ENCODE results near the gene GRIA2.

GRIA2 gene

DNA sequence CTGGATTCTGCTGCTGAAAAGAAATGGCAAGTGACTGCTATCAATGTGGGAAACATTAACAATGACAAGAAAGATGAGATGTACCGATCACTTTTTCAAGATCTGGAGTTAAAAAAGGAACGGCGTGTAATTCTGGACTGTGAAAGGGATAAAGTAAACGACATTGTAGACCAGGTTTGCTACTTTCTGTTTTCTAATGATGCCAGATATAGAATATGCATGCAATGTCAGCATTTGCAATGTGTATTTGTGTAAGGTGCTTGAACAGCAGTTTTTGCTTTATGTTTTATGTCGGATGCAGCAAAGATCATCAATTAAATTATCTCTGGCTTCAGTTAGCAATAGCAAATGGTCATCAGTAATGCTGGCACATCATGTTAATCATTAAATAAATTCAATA, 92.2 kb downstream of the GRIA2 start:
- Histone ChIP-seq H3K36me3 (ENCODE audit: insufficient read depth, insufficient read length, low read length) (no peaks in the 10 kb centered on the region), H3K27me3 (ENCODE audit: insufficient read depth, insufficient read length) (no peaks in the 10 kb centered on the region), H3K9ac (ENCODE audit: insufficient read length, low read depth) (no peak overlapping the region), H3K4me1 (ENCODE audit: insufficient read depth, insufficient read length) (no peaks in the 10 kb centered on the region), H3K9me3 (ENCODE audit: insufficient read depth, low read length) (no peaks in the 10 kb centered on the region), H3K4me3 (ENCODE audit: insufficient read length, low read depth) (no peak overlapping the region)
- DNase-seq (ENCODE audit: low read depth, low spot score) = no peak
- TF ChIP-seq YY1 (IDR thresholded peaks at IDR 0.05; ENCODE audit: insufficient read depth, insufficient read length) (no peak), SUZ12 (IDR thresholded peaks at IDR 0.05; ENCODE audit: extremely low read depth, insufficient read depth, insufficient read length) (no peak), ZNF274 (IDR thresholded peaks at IDR 0.05; ENCODE audit: low read depth, low read length) (no peak)

DNA sequence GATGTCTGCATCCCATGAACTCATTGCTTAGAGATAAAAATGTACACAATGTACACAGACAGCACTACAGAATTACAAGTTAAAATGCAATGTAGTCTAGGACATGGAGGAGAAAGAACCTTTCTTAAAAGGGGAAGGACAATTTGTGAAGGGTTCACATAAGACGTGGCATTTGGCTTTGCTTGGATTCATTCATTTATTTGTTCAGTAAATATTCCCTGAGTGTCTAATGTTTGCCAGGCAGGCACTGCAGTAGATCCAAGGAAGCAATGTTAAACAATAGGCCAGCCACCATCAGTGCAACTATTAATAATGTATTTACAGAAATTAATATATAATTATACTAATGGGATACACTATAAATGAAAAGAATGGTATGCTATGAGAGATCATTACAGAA, 94.4 kb downstream of the GRIA2 start:
- no peaks in the 10 kb centered on the region for H3K4me1 ChIP-seq (ENCODE audit: insufficient read depth, insufficient read length)
- H3K4me3 ChIP-seq (ENCODE audit: insufficient read length, low read depth) = no peak overlapping the region
- no peak for DNase-seq (ENCODE audit: low read depth, low spot score)
- H3K36me3 ChIP-seq (ENCODE audit: insufficient read depth, insufficient read length, low read length) = no peaks in the 10 kb centered on the region
- H3K9me3 ChIP-seq (ENCODE audit: insufficient read depth, low read length) = no peaks in the 10 kb centered on the region
- H3K27me3 ChIP-seq (ENCODE audit: insufficient read depth, insufficient read length) = no peaks in the 10 kb centered on the region
- no peak for TF ChIP-seq YY1 (IDR thresholded peaks at IDR 0.05; ENCODE audit: insufficient read depth, insufficient read length)
- no peak for TF ChIP-seq ZNF274 (IDR thresholded peaks at IDR 0.05; ENCODE audit: low read depth, low read length)
- no peak for TF ChIP-seq SUZ12 (IDR thresholded peaks at IDR 0.05; ENCODE audit: extremely low read depth, insufficient read depth, insufficient read length)
- H3K9ac ChIP-seq (ENCODE audit: insufficient read length, low read depth) = no peak overlapping the region

DNA sequence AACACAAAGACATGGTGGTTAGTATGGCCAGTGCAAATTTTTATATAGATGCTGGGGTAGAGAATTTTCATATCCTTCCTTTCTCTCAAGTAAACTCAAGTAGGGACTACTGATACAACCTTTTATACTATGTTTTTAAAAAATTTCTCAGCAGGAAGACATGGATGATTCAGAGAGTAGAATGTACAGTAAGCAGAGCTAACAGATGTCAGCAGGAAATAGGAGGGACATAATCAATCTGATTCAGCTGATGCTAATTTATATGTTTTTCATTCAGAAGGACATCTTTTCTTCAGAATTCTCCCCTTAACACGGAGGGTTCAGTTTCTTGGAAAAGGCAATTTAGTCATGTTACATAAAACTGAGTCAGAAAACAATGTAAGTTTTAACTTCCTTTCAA, 95.4 kb downstream of the GRIA2 start:
- no peaks in the 10 kb centered on the region for H3K36me3 ChIP-seq (ENCODE audit: insufficient read depth, insufficient read length, low read length)
- DNase-seq (ENCODE audit: low read depth, low spot score) = no peak
- no peaks in the 10 kb centered on the region for H3K9me3 ChIP-seq (ENCODE audit: insufficient read depth, low read length)
- no peak overlapping the region for H3K9ac ChIP-seq (ENCODE audit: insufficient read length, low read depth)
- H3K4me3 ChIP-seq (ENCODE audit: insufficient read length, low read depth) = no peak overlapping the region
- no peak for TF ChIP-seq YY1 (IDR thresholded peaks at IDR 0.05; ENCODE audit: insufficient read depth, insufficient read length)
- TF ChIP-seq SUZ12 (IDR thresholded peaks at IDR 0.05; ENCODE audit: extremely low read depth, insufficient read depth, insufficient read length) = no peak
- no peaks in the 10 kb centered on the region for H3K27me3 ChIP-seq (ENCODE audit: insufficient read depth, insufficient read length)
- no peaks in the 10 kb centered on the region for H3K4me1 ChIP-seq (ENCODE audit: insufficient read depth, insufficient read length)

GRCh38 chr4:157320092-157320491, 99.6 kb downstream of the GRIA2 start:
- Histone ChIP-seq H3K27me3 (ENCODE audit: insufficient read depth, insufficient read length) (no peaks in the 10 kb centered on the region), H3K4me1 (ENCODE audit: insufficient read depth, insufficient read length) (no peaks in the 10 kb centered on the region), H3K4me3 (ENCODE audit: insufficient read length, low read depth) (no peak overlapping the region), H3K9ac (ENCODE audit: insufficient read length, low read depth) (no peak overlapping the region), H3K9me3 (ENCODE audit: insufficient read depth, low read length) (no peaks in the 10 kb centered on the region), H3K36me3 (ENCODE audit: insufficient read depth, insufficient read length, low read length) (no peaks in the 10 kb centered on the region)
- DNase-seq (ENCODE audit: low read depth, low spot score) = no peak
- TF ChIP-seq YY1 (IDR thresholded peaks at IDR 0.05; ENCODE audit: insufficient read depth, insufficient read length) (no peak), SUZ12 (IDR thresholded peaks at IDR 0.05; ENCODE audit: extremely low read depth, insufficient read depth, insufficient read length) (no peak), ZNF274 (IDR thresholded peaks at IDR 0.05; ENCODE audit: low read depth, low read length) (no peak)

- Histone ChIP-seq H3K4me3 (ENCODE audit: insufficient read length, low read depth) (no peak overlapping the region), H3K36me3 (ENCODE audit: insufficient read depth, insufficient read length, low read length) (no peaks in the 10 kb centered on the region), H3K9ac (ENCODE audit: insufficient read length, low read depth) (no peak overlapping the region), H3K27me3 (ENCODE audit: insufficient read depth, insufficient read length) (no peaks in the 10 kb centered on the region), H3K4me1 (ENCODE audit: insufficient read depth, insufficient read length) (no peaks in the 10 kb centered on the region), H3K9me3 (ENCODE audit: insufficient read depth, low read length) (no peaks in the 10 kb centered on the region)
- TF ChIP-seq ZNF274 (IDR thresholded peaks at IDR 0.05; ENCODE audit: low read depth, low read length) (no peak), YY1 (IDR thresholded peaks at IDR 0.05; ENCODE audit: insufficient read depth, insufficient read length) (no peak), SUZ12 (IDR thresholded peaks at IDR 0.05; ENCODE audit: extremely low read depth, insufficient read depth, insufficient read length) (no peak)
- no peak for DNase-seq (ENCODE audit: low read depth, low spot score)
Measured at GRCh38 chr4:157327666-157328065, 107.1 kb downstream of the GRIA2 start.

DNA sequence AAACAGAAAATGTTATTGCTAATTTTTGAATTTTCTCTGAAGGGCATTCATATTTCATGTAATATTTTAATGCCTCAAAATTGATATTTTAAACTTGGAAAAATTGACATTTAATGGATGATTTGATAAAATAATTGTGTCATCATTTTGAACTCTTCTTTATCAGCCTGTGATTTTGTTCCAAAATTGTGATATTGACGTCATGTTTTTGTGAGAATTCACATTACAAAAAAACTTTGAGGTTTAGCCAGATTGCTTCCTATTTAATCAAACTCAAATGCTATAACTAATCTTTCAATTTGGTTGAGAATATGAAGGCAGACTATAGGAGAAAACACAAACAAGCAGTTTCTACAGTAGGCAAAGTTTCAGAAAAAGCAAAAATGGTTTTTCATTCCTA, 137.4 kb downstream of the GRIA2 start:
- Histone ChIP-seq H3K9ac (ENCODE audit: insufficient read length, low read depth) (no peak overlapping the region), H3K4me3 (ENCODE audit: insufficient read length, low read depth) (no peak overlapping the region), H3K36me3 (ENCODE audit: insufficient read depth, insufficient read length, low read length) (no peaks in the 10 kb centered on the region), H3K9me3 (ENCODE audit: insufficient read depth, low read length) (no peaks in the 10 kb centered on the region), H3K4me1 (ENCODE audit: insufficient read depth, insufficient read length) (no peaks in the 10 kb centered on the region), H3K27me3 (ENCODE audit: insufficient read depth, insufficient read length) (no peaks in the 10 kb centered on the region)
- no peak for TF ChIP-seq ZNF274 (IDR thresholded peaks at IDR 0.05; ENCODE audit: low read depth, low read length)
- TF ChIP-seq YY1 (IDR thresholded peaks at IDR 0.05; ENCODE audit: insufficient read depth, insufficient read length) = no peak
- TF ChIP-seq SUZ12 (IDR thresholded peaks at IDR 0.05; ENCODE audit: extremely low read depth, insufficient read depth, insufficient read length) = no peak
- no peak for DNase-seq (ENCODE audit: low read depth, low spot score)

DNA sequence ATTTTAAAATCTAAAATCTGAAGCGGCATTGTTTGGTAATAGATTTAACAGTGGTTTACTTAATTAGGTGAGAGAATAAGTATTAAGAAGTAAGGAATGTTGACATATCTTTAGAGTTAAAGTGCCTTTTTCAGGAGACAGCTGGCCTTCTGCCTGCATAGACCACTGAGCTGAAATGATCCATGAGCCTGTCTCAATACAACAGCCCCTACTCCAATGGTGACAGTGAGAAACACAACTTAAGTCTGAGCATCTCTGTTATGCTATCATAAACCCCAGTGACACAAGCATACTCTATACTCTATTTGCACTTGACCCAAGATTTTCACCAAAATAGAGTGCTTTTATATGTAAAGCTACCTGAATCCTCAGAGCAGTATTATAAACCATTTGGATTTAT, 137.9 kb downstream of the GRIA2 start:
- Histone ChIP-seq H3K9me3 (ENCODE audit: insufficient read depth, low read length) (no peaks in the 10 kb centered on the region), H3K27me3 (ENCODE audit: insufficient read depth, insufficient read length) (no peaks in the 10 kb centered on the region)
- no peak for DNase-seq (ENCODE audit: low read depth, low spot score)

GRCh38 chr4:157358851-157359250, 138.3 kb downstream of the GRIA2 start:
- Histone ChIP-seq H3K4me1 (ENCODE audit: insufficient read depth, insufficient read length) (no peaks in the 10 kb centered on the region), H3K36me3 (ENCODE audit: insufficient read depth, insufficient read length, low read length) (no peaks in the 10 kb centered on the region), H3K4me3 (ENCODE audit: insufficient read length, low read depth) (no peak overlapping the region), H3K27me3 (ENCODE audit: insufficient read depth, insufficient read length) (no peaks in the 10 kb centered on the region), H3K9ac (ENCODE audit: insufficient read length, low read depth) (no peak overlapping the region), H3K9me3 (ENCODE audit: insufficient read depth, low read length) (no peaks in the 10 kb centered on the region)
- TF ChIP-seq ZNF274 (IDR thresholded peaks at IDR 0.05; ENCODE audit: low read depth, low read length) = no peak
- no peak for TF ChIP-seq YY1 (IDR thresholded peaks at IDR 0.05; ENCODE audit: insufficient read depth, insufficient read length)
- no peak for TF ChIP-seq SUZ12 (IDR thresholded peaks at IDR 0.05; ENCODE audit: extremely low read depth, insufficient read depth, insufficient read length)
- DNase-seq (ENCODE audit: low read depth, low spot score) = no peak

More for the DNA sequence above, 137.9 kb downstream of the GRIA2 start:
- no peak overlapping the region for H3K9ac ChIP-seq (ENCODE audit: insufficient read length, low read depth)
- no peak overlapping the region for H3K4me3 ChIP-seq (ENCODE audit: insufficient read length, low read depth)
- no peaks in the 10 kb centered on the region for H3K4me1 ChIP-seq (ENCODE audit: insufficient read depth, insufficient read length)
- H3K36me3 ChIP-seq (ENCODE audit: insufficient read depth, insufficient read length, low read length) = no peaks in the 10 kb centered on the region
- no peak for TF ChIP-seq ZNF274 (IDR thresholded peaks at IDR 0.05; ENCODE audit: low read depth, low read length)
- no peak for TF ChIP-seq YY1 (IDR thresholded peaks at IDR 0.05; ENCODE audit: insufficient read depth, insufficient read length)
- TF ChIP-seq SUZ12 (IDR thresholded peaks at IDR 0.05; ENCODE audit: extremely low read depth, insufficient read depth, insufficient read length) = no peak

All from NT2/D1 (cell line).